SK-N-SH (cell line): ENCODE results near the gene ZNF804A. TPM values are rescaled to one million over a fixed set of nuclear protein-coding genes. Genes with fewer than 3 reads are reported as not detected.

Experiments
- CTCF ChIA-PET: fragments of 300-600, 350-600 bp; formaldehyde crosslinking; extraction: SDS; loops from one replicate; lab custom pipeline; 2021; lab: Yijun Ruan, JAX
- POLR2A ChIA-PET: fragments of 350-600 bp; sonication (Branson Sonifier 250); formaldehyde crosslinking; extraction: SDS; loops from one replicate; lab custom pipeline; 2020; ENCODE audit warnings: antibody characterized with exemption, inconsistent platforms; lab: Yijun Ruan, JAX
- DNase-seq: peaks from one replicate; pipeline ENCODE4 v3.0.0; 2012
- H2AFZ ChIP-seq: fragments of 200-600 bp; sonication (generic); 2 replicates; pipeline ENCODE4 v1.8.1; 2016; ENCODE audit warnings: antibody characterized with exemption, mild to moderate bottlenecking, low read depth
- H3F3A ChIP-seq: fragments of 200-600 bp; sonication (generic); replicated peaks from 2 replicates; pipeline ENCODE3; 2016; ENCODE audit warnings: antibody characterized with exemption, mild to moderate bottlenecking; ENCODE audit not compliant: insufficient read depth
- H3K27ac ChIP-seq, 2 experiments: fragments of 200-500 bp in 1 of 2; fragments of 200-600 bp in 1 of 2; sonication (Bioruptor generic) in 1 of 2; sonication (generic), shearing (Covaris generic) in 1 of 2; 2 replicates each; pipeline versions ENCODE4 v1.5.1 to v1.6.1; 2014 to 2016; ENCODE audit warnings: low read depth in 2 of 2, inconsistent platforms in 1 of 2, low read length in 1 of 2, mild to moderate bottlenecking in 1 of 2, mixed read lengths in 1 of 2
- H3K27me3 ChIP-seq: fragments of 200-600 bp; sonication (generic), shearing (Covaris generic); 2 replicates; pipeline ENCODE4 v1.6.1; 2016; ENCODE audit warnings: mixed run types; ENCODE audit not compliant: insufficient read depth
- H3K36me3 ChIP-seq, 2 experiments: fragments of 200-500 bp in 1 of 2; fragments of 200-600 bp in 1 of 2; sonication (Bioruptor generic) in 1 of 2; sonication (generic) in 1 of 2; replicated peaks in 1 of 2; 2 replicates each; pipeline versions ENCODE3 to v1.5.1; 2014 to 2016; ENCODE audit warnings: low read length in 1 of 2, mild to moderate bottlenecking in 1 of 2; ENCODE audit not compliant: insufficient read depth in 2 of 2, control insufficient read depth in 1 of 2
- H3K4me1 ChIP-seq, 2 experiments: fragments of 200-500 bp in 1 of 2; fragments of 200-600 bp in 1 of 2; sonication (Bioruptor generic) in 1 of 2; sonication (generic), shearing (Covaris generic) in 1 of 2; 2 replicates each; pipeline versions ENCODE4 v1.5.1 to v1.6.1; 2014 to 2016; ENCODE audit warnings: low read depth in 1 of 2, low read length in 1 of 2, mixed run types in 1 of 2; ENCODE audit not compliant: insufficient read depth in 2 of 2, control insufficient read depth in 1 of 2
- H3K4me2 ChIP-seq: fragments of 200-600 bp; sonication (generic), shearing (Covaris generic); 2 replicates; pipeline ENCODE4 v1.6.1; 2017; ENCODE audit warnings: mixed run types
- H3K4me3 ChIP-seq, 2 experiments: fragments of 200-500 bp in 1 of 2; fragments of 200-600 bp in 1 of 2; sonication (Bioruptor generic) in 1 of 2; sonication (generic), shearing (Covaris generic) in 1 of 2; 2 replicates each; pipeline versions ENCODE4 v1.5.1 to v1.8.1; 2014 to 2016; ENCODE audit warnings: low read depth in 2 of 2, inconsistent platforms in 1 of 2, low read length in 1 of 2, mild to moderate bottlenecking in 1 of 2, mixed read lengths in 1 of 2, moderate library complexity in 1 of 2
- H3K79me2 ChIP-seq: fragments of 200-600 bp; sonication (generic); 2 replicates; pipeline ENCODE4 v1.8.1; 2017; ENCODE audit warnings: mild to moderate bottlenecking; ENCODE audit not compliant: insufficient read depth
- H3K9ac ChIP-seq: fragments of 200-600 bp; sonication (generic); 2 replicates; pipeline ENCODE4 v1.6.1; 2017; ENCODE audit warnings: mixed run types
- H3K9me2 ChIP-seq: fragments of 200-600 bp; sonication (generic); 2 replicates; pipeline ENCODE4 v1.6.1; 2017; ENCODE audit warnings: mixed run types
- H3K9me3 ChIP-seq: fragments of 200-600 bp; sonication (generic); 2 replicates; pipeline ENCODE4 v1.6.1; 2017; ENCODE audit warnings: mixed run types, mild to moderate bottlenecking, moderate library complexity
- H4K20me1 ChIP-seq: fragments of 200-600 bp; sonication (generic); 2 replicates; pipeline ENCODE4 v1.6.1; 2017; ENCODE audit warnings: mild to moderate bottlenecking, mixed run types; ENCODE audit not compliant: insufficient read depth
- CHD2 ChIP-seq: fragments of 150-350 bp; IDR thresholded peaks from 2 replicates; pipeline ENCODE4 v1.6.1; 2018; ENCODE audit warnings: low read length; ENCODE audit not compliant: partially characterized antibody
- EP300 ChIP-seq, 2 experiments: IDR thresholded peaks; 2 replicates each; pipeline versions ENCODE4 v1.4.0 to v1.6.1; 2012; ENCODE audit warnings: borderline replicate concordance in 1 of 2, low read depth in 1 of 2, low read length in 1 of 2
- EZH2phosphoT487 ChIP-seq: fragments of 200-600 bp; sonication (generic); IDR thresholded peaks from 2 replicates; pipeline ENCODE4 v1.6.1; 2017; ENCODE audit warnings: low read depth, mixed run types, mild to moderate bottlenecking, antibody characterized with exemption, moderate library complexity, borderline replicate concordance
- GABPA ChIP-seq: IDR thresholded peaks from 2 replicates; pipeline ENCODE4 v1.4.0; 2012; ENCODE audit warnings: low read depth, mild to moderate bottlenecking
- JUND ChIP-seq: IDR thresholded peaks from 2 replicates; pipeline ENCODE4 v1.4.0; 2012
- NFIC ChIP-seq: IDR thresholded peaks from 2 replicates; pipeline ENCODE4 v1.4.0; 2012; ENCODE audit warnings: borderline replicate concordance
- POLR2AphosphoS5 ChIP-seq: IDR thresholded peaks from 2 replicates; pipeline ENCODE4 v1.6.1; 2012; ENCODE audit warnings: low read depth, low read length
- RCOR1 ChIP-seq: fragments of 150-350 bp; IDR thresholded peaks from 2 replicates; pipeline ENCODE4 v1.6.1; 2017; ENCODE audit warnings: antibody characterized with exemption, low read length
- SIN3A ChIP-seq: IDR thresholded peaks from 2 replicates; pipeline ENCODE4 v1.6.1; 2012; ENCODE audit warnings: low read depth, mild to moderate bottlenecking, low read length, moderate library complexity, borderline replicate concordance
- WGBS: methylation state at CpG from one replicate; pipeline ENCODE4 v1.1.6; 2017; ENCODE audit warnings: low lambda C conversion rate; 5-methylcytosine and 5-hydroxymethylcytosine counted together
- polyA plus RNA-seq, 3 experiments: library from polyadenylated mRNA; depleted of rRNA; stranded (reverse); fragments of >200 nt; gene quantifications; 2 replicates each; pipeline ENCODE4 v1.2.3, GENCODE V29; 2012
- TF ChIP-seq, protein P1 (sequence below): IDR thresholded peaks from 2 replicates; pipeline ENCODE4 v1.6.1; 2012; ENCODE audit warnings: mild to moderate bottlenecking, low read depth, low read length, moderate library complexity
- TF ChIP-seq, protein P2 (sequence below): fragments of 200-600 bp; sonication (generic); IDR thresholded peaks from 2 replicates; pipeline ENCODE4 v1.6.1; 2017; ENCODE audit warnings: antibody characterized with exemption, mild to moderate bottlenecking, moderate library complexity
- TF ChIP-seq, protein P3 (sequence below): fragments of 150-350 bp; IDR thresholded peaks from 2 replicates; pipeline ENCODE4 v1.6.1; 2016; ENCODE audit warnings: mild to moderate bottlenecking, low read depth, low read length

ZNF804A gene
- polyA plus RNA-seq, 1 of the 3 experiments (the other 2 are of a cell fraction): 0.02 TPM

DNA sequence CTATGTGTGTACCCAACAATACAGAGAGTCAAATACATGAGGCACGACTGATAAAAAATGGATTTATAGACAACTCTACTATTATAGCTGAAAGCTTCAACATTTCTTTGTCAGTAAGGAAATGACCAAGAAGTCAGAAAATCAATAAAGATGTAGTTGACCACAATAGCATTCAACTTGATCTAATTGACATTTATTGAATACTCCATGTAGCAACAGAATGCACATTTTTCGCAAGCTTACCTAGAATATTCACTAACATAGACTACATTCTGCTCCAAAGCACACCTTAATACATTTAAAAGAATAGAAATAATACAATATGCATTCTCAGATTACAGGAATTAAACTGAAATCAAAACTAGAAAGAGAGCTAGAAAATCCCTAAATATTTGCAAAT, 49.2 kb upstream of the ZNF804A start (continued):
- TF ChIP-seq, protein P1, sequence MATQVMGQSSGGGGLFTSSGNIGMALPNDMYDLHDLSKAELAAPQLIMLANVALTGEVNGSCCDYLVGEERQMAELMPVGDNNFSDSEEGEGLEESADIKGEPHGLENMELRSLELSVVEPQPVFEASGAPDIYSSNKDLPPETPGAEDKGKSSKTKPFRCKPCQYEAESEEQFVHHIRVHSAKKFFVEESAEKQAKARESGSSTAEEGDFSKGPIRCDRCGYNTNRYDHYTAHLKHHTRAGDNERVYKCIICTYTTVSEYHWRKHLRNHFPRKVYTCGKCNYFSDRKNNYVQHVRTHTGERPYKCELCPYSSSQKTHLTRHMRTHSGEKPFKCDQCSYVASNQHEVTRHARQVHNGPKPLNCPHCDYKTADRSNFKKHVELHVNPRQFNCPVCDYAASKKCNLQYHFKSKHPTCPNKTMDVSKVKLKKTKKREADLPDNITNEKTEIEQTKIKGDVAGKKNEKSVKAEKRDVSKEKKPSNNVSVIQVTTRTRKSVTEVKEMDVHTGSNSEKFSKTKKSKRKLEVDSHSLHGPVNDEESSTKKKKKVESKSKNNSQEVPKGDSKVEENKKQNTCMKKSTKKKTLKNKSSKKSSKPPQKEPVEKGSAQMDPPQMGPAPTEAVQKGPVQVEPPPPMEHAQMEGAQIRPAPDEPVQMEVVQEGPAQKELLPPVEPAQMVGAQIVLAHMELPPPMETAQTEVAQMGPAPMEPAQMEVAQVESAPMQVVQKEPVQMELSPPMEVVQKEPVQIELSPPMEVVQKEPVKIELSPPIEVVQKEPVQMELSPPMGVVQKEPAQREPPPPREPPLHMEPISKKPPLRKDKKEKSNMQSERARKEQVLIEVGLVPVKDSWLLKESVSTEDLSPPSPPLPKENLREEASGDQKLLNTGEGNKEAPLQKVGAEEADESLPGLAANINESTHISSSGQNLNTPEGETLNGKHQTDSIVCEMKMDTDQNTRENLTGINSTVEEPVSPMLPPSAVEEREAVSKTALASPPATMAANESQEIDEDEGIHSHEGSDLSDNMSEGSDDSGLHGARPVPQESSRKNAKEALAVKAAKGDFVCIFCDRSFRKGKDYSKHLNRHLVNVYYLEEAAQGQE: no peak
- TF ChIP-seq EP300 (IDR thresholded peaks at IDR 0.05; ENCODE audit: borderline replicate concordance in 1 of 2, low read depth in 1 of 2, low read length in 1 of 2): no peak
- no peak for TF ChIP-seq EZH2phosphoT487
- no peak for TF ChIP-seq POLR2AphosphoS5
- TF ChIP-seq, protein P2, sequence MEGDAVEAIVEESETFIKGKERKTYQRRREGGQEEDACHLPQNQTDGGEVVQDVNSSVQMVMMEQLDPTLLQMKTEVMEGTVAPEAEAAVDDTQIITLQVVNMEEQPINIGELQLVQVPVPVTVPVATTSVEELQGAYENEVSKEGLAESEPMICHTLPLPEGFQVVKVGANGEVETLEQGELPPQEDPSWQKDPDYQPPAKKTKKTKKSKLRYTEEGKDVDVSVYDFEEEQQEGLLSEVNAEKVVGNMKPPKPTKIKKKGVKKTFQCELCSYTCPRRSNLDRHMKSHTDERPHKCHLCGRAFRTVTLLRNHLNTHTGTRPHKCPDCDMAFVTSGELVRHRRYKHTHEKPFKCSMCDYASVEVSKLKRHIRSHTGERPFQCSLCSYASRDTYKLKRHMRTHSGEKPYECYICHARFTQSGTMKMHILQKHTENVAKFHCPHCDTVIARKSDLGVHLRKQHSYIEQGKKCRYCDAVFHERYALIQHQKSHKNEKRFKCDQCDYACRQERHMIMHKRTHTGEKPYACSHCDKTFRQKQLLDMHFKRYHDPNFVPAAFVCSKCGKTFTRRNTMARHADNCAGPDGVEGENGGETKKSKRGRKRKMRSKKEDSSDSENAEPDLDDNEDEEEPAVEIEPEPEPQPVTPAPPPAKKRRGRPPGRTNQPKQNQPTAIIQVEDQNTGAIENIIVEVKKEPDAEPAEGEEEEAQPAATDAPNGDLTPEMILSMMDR: no peak

DNA sequence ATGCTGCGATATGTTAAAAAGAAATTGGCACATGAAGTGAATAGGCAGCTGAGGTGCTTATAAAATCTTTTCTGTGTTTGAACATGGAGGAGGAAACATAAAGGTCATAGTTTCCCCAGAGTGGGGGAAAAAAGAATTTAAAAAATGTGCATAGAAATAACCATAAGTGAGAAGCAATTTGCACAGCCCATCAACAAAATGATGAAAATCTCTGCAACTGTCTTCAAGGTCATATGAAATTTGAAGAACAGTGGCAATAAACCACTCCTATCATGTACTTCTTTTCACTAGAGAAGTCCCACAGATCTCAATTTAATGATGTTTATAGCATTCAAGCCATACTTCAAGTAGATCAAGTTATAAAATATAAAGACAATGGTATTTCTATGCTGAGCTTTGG, 46.7 kb upstream of the ZNF804A start:
- Histone ChIP-seq H3F3A (no peaks in the 10 kb centered on the region), H3K4me2 (no peak overlapping the region), H3K27me3 (no peaks in the 10 kb centered on the region), H3K9me2 (no peaks in the 10 kb centered on the region), H3K4me3 (no peak overlapping the region), H3K4me1 (no peaks in the 10 kb centered on the region; a peak in 1 of 4 replicates), H3K9ac (no peak overlapping the region), H2AFZ (no peak overlapping the region), H3K9me3 (no peaks in the 10 kb centered on the region), H3K79me2 (no peaks in the 10 kb centered on the region), H4K20me1 (no peaks in the 10 kb centered on the region), H3K36me3 (no peaks in the 10 kb centered on the region), H3K27ac (no peak overlapping the region)
- DNase-seq: no peak
- WGBS: 48% methylated on average over 1 of the region's 1 CpG
- POLR2A ChIA-PET: no interaction called here
- TF ChIP-seq EZH2phosphoT487: no peak
- TF ChIP-seq SIN3A: no peak
- no peak for TF ChIP-seq JUND
- no peak for TF ChIP-seq NFIC
- TF ChIP-seq, protein P1: no peak
- TF ChIP-seq, protein P2: no peak
- no peak for TF ChIP-seq CHD2
- TF ChIP-seq GABPA: no peak
- no peak for TF ChIP-seq POLR2AphosphoS5
- TF ChIP-seq, protein P3, sequence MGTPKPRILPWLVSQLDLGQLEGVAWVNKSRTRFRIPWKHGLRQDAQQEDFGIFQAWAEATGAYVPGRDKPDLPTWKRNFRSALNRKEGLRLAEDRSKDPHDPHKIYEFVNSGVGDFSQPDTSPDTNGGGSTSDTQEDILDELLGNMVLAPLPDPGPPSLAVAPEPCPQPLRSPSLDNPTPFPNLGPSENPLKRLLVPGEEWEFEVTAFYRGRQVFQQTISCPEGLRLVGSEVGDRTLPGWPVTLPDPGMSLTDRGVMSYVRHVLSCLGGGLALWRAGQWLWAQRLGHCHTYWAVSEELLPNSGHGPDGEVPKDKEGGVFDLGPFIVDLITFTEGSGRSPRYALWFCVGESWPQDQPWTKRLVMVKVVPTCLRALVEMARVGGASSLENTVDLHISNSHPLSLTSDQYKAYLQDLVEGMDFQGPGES: no peak
- TF ChIP-seq RCOR1: no peak
- CTCF ChIA-PET: no interaction called here
